Uterus (tissue), 4 donors: ENCODE measurements around the gene CDKN3. TPM values are rescaled to one million over a fixed set of nuclear protein-coding genes. Genes with fewer than 3 reads are reported as not detected.
"Not testable (repeated sequence)": the region's sequence is repeated elsewhere in the genome, so short reads cannot be mapped to it uniquely, and the experiment has no call there.

Experiments used
- DNase-seq, 2 donors: peaks; one replicate each; pipeline ENCODE4 v3.0.0-alpha.2; 2019 to 2020
- H3K27ac ChIP-seq, 2 donors: fragments of 200-600 bp; sonication (generic); 1 replicate in 1 of 2; 2 replicates in 1 of 2; pipeline ENCODE4 v1.5.1; 2016 to 2018
- H3K27me3 ChIP-seq, 2 donors: fragments of 200-600 bp; sonication (generic); one replicate each; pipeline ENCODE4 v1.5.1; 2018 to 2019; ENCODE audit warnings: control low read depth in 1 of 2
- H3K36me3 ChIP-seq, 2 donors: fragments of 200-600 bp; sonication (generic); one replicate each; pipeline ENCODE4 v1.5.1; 2019; ENCODE audit warnings: control low read depth in 1 of 2
- H3K4me1 ChIP-seq, 2 donors: fragments of 200-600 bp; sonication (generic); one replicate each; pipeline ENCODE4 v1.5.1; 2018 to 2019; ENCODE audit warnings: control low read depth in 1 of 2
- H3K4me3 ChIP-seq, 2 donors: fragments of 200-600 bp; sonication (generic); 1 replicate in 1 of 2; 2 replicates in 1 of 2; pipeline ENCODE4 v1.5.1; 2018 to 2019; ENCODE audit warnings: mild to moderate bottlenecking in 1 of 2
- H3K9me3 ChIP-seq, 2 donors: fragments of 200-600 bp; sonication (generic); one replicate each; pipeline ENCODE4 v1.5.1; 2019; ENCODE audit warnings: control low read depth in 1 of 2
- POLR2A ChIP-seq, 2 donors: fragments of 450-650 bp; IDR thresholded peaks; one replicate each; pipeline ENCODE4 v1.6.1; 2016; ENCODE audit warnings: antibody characterized with exemption in 2 of 2, mild to moderate bottlenecking in 1 of 2, moderate library complexity in 1 of 2
- intact Hi-C: fragments of 100-400 bp; cut with DNase I; formaldehyde crosslinking; loops from one replicate; pipeline ENCODE4 v1.15.1; 2023; ENCODE audit warnings: low total_unique reads
- total RNA-seq, 4 donors: library from RNA; depleted of rRNA in 3 of 4; stranded (reverse); fragments of >200 nt in 3 of 4; gene quantifications; one replicate each; pipeline versions ENCODE4 v1.1.0 to v1.2.4, GENCODE V29; 2014 to 2023
- TF ChIP-seq, protein P1 (sequence below), 4 experiments: fragments of 200-600 bp in 2 of 4; fragments of 450-650 bp in 2 of 4; sonication (generic) in 2 of 4; IDR thresholded peaks; one replicate each; pipeline ENCODE4 v1.5.1; 2016 to 2019; ENCODE audit warnings: antibody characterized with exemption in 4 of 4, mild to moderate bottlenecking in 2 of 4, moderate library complexity in 1 of 4
- donor health status: DM: yes; HTN: yes; CAD: no.

Gene CDKN3
- total RNA-seq, 4 donors from 2014 or later = 1.3 to 24.3 (median 4.4) TPM; not detected in 1

GRCh38 chr14:54438703-54439102, 41.9 kb downstream of the CDKN3 start:
- DNase-seq = no peak
- Histone ChIP-seq H3K9me3 (no peaks in the 10 kb centered on the region), H3K36me3 (no peaks in the 10 kb centered on the region), H3K4me1 (peaks cover 0 to 4% of the 10 kb centered on the region in 2 donors), H3K27me3 (no peaks in the 10 kb centered on the region), H3K27ac (no peak overlapping the region), H3K4me3 (no peak overlapping the region)
- intact Hi-C loops = no loop called here
- no peak for TF ChIP-seq POLR2A (IDR thresholded peaks at IDR 0.05)
- TF ChIP-seq, protein P1, sequence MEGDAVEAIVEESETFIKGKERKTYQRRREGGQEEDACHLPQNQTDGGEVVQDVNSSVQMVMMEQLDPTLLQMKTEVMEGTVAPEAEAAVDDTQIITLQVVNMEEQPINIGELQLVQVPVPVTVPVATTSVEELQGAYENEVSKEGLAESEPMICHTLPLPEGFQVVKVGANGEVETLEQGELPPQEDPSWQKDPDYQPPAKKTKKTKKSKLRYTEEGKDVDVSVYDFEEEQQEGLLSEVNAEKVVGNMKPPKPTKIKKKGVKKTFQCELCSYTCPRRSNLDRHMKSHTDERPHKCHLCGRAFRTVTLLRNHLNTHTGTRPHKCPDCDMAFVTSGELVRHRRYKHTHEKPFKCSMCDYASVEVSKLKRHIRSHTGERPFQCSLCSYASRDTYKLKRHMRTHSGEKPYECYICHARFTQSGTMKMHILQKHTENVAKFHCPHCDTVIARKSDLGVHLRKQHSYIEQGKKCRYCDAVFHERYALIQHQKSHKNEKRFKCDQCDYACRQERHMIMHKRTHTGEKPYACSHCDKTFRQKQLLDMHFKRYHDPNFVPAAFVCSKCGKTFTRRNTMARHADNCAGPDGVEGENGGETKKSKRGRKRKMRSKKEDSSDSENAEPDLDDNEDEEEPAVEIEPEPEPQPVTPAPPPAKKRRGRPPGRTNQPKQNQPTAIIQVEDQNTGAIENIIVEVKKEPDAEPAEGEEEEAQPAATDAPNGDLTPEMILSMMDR (IDR thresholded peaks at IDR 0.05) = no peak

- no peak for DNase-seq
- intact Hi-C loops = no loop called here
- no peaks in the 10 kb centered on the region for H3K27me3 ChIP-seq
- H3K36me3 ChIP-seq = no peaks in the 10 kb centered on the region
- TF ChIP-seq, protein P1 (IDR thresholded peaks at IDR 0.05) = no peak
- TF ChIP-seq POLR2A (IDR thresholded peaks at IDR 0.05) = no peak
- H3K27ac ChIP-seq = peak overlapping the region; percentile 93 to 96
- H3K4me1 ChIP-seq = peaks cover 0 to 7% of the 10 kb centered on the region in 2 donors
- H3K9me3 ChIP-seq = no peaks in the 10 kb centered on the region
- peak overlapping the region; percentile 64 to 69 for H3K4me3 ChIP-seq
These were observed 43.2 kb downstream of the CDKN3 start for GRCh38 chr14:54440037-54440436.

- Histone ChIP-seq H3K4me3 (peak overlapping the region; percentile 64 to 69), H3K9me3 (no peaks in the 10 kb centered on the region), H3K27ac (peak overlapping the region; percentile 93 to 96), H3K36me3 (no peaks in the 10 kb centered on the region), H3K27me3 (no peaks in the 10 kb centered on the region), H3K4me1 (peaks cover 0 to 11% of the 10 kb centered on the region in 2 donors)
- DNase-seq = no peak
- intact Hi-C loops = no loop called here
- TF ChIP-seq, protein P1 (IDR thresholded peaks at IDR 0.05) = no peak
- TF ChIP-seq POLR2A (IDR thresholded peaks at IDR 0.05) = no peak
These were observed 43.7 kb downstream of the CDKN3 start for GRCh38 chr14:54440476-54440872.

DNA sequence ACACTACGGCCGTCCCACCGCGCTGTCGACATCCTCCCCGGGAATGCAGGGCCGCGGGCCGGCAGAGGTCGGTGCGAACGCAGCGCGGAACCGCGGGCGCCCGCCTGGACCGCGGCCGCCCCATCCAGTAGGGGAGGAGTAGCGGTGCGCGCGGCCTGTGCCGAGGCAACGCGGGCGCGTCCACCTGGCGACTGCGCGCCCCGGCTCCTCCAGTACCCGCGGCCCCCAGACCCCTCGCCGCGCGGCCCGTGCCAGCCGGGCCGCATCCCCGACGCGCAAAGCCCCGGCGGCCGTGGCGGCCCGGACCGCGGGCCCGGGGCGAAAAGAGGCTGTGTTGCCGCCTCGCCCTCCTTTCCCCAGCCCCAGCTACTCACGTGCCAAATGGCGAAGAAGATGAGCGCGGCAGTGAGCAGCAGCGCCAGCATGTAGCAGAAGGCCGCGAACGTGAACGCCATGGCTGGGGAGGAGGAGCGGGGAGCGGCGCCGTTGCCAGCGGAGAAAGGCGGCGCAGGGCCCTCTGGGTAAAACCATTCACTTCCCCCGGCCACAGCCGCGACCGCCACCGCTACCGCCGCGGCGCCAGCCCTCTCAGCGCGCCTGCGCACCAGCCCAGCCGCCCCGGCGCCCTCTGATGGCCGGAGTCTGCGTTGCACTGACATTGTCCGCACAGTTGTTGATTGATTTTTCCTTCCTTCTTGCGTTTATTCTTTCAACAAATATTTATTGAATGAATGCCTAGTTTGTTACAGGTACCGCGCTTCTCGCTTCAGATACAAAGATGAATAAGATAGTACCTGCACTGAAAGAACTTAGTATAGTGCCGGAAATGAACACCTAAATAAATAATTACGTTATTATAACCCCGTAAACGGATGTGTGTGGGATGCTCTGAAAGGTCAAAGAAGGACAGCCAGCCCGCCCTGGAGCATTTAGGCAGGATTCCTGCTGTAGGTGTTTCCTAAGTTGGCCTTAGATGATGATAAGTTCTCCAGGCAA, 44.4 kb downstream of the CDKN3 start, which contains the start of gene CNIH1:
Gene CNIH1 (minus strand): TSS at position 502 of the 996 bp plus-strand sequence. CDS start 47 bp downstream, at position 455.
- Histone ChIP-seq H3K4me3 (peak within 1 kb of the TSS; percentile 64 to 69), H3K4me1 (peaks cover 0 to 9% of the 10 kb centered on the region in 2 donors), H3K27me3 (no peaks in the 10 kb centered on the region), H3K27ac (peak within 1 kb of the TSS; percentile 93 to 96), H3K9me3 (no peaks in the 10 kb centered on the region), H3K36me3 (no peaks in the 10 kb centered on the region)
- peak; percentile 88 to 92 for DNase-seq
- intact Hi-C loops = no loop called here
- TF ChIP-seq, protein P1 (IDR thresholded peaks at IDR 0.05) = peak; percentile 89 to 96 (median 96)
- TF ChIP-seq POLR2A (IDR thresholded peaks at IDR 0.05) = peak; percentile 30 to 49

GRCh38 chr14:54442961-54443360, 46.2 kb downstream of the CDKN3 start:
- intact Hi-C loops = not testable (repeated sequence)

More at GRCh38 chr14:54442961-54443360, 46.2 kb downstream of the CDKN3 start:
- H3K4me3 ChIP-seq, H3K36me3 ChIP-seq, DNase-seq, H3K9me3 ChIP-seq, H3K27me3 ChIP-seq, H3K4me1 ChIP-seq: not testable (repeated sequence)
- peak overlapping the region in 1 of 2 donors; percentile 8 for H3K27ac ChIP-seq
